GM12872 (cell line): ENCODE measurements around the gene NIPAL3.

ENCODE experiments used
- CTCF ChIP-seq: IDR thresholded peaks from 3 replicates; pipeline ENCODE4 v1.5.1; 2011; ENCODE audit warnings: low read depth, mild to moderate bottlenecking, low read length, moderate library complexity; ENCODE audit not compliant: insufficient read depth

The NIPAL3 gene

GRCh38 chr1:24417681-24418080, 2.1 kb downstream of the NIPAL3 start:
- no peak for TF ChIP-seq CTCF

- no peak for TF ChIP-seq CTCF
These were observed 3.5 kb downstream of the NIPAL3 start for GRCh38 chr1:24418898-24419628.

GRCh38 chr1:24420547-24420946, 4.9 kb downstream of the NIPAL3 start:
- no peak for TF ChIP-seq CTCF

- TF ChIP-seq CTCF: no peak
These were observed 5.9 kb downstream of the NIPAL3 start for GRCh38 chr1:24421502-24421901.

- no peak for TF ChIP-seq CTCF
These were observed 8.6 kb downstream of the NIPAL3 start for GRCh38 chr1:24424207-24424606.

GRCh38 chr1:24424990-24425389, 9.4 kb downstream of the NIPAL3 start:
- TF ChIP-seq CTCF: no peak

- no peak for TF ChIP-seq CTCF
These were observed 9.8 kb downstream of the NIPAL3 start for GRCh38 chr1:24425441-24425840.

- no peak for TF ChIP-seq CTCF
These were observed 10.3 kb downstream of the NIPAL3 start for GRCh38 chr1:24425922-24426321.
